A673 (cell line): ENCODE measurements around the gene STIM1. TPM values are rescaled to one million over a fixed set of nuclear protein-coding genes. Genes with fewer than 3 reads are reported as not detected.

Experiments
- BruUV-seq: library from RNA; stranded (reverse); fragments of 400-500 nt; replicated peaks from 2 replicates; lab custom pipeline; 2021; lab: Mats Ljungman, UMichigan
- CTCF ChIA-PET: fragments of 300-600 bp; sonication (Branson Sonifier 250); formaldehyde crosslinking; loops from one replicate; lab custom pipeline; 2022; ENCODE audit warnings: antibody characterized with exemption; lab: Charles Lee
- POLR2A ChIA-PET: fragments of 300-600 bp; sonication (Branson Sonifier 250); formaldehyde crosslinking; loops from one replicate; lab custom pipeline; 2022; ENCODE audit warnings: antibody characterized with exemption; ENCODE audit not compliant: low non-redundant PET; lab: Charles Lee
- DNase-seq: peaks from one replicate; pipeline ENCODE4 v3.0.0-alpha.2; 2015; ENCODE audit warnings: low spot score
- H3K27ac ChIP-seq: fragments of 200-600 bp; sonication (generic); 2 replicates; pipeline ENCODE4 v1.5.1; 2016; ENCODE audit warnings: mixed run types, low read depth, mild to moderate bottlenecking, mixed read lengths, antibody characterized with exemption, low read length; ENCODE audit not compliant: poor library complexity, severe bottlenecking
- H3K27me3 ChIP-seq: fragments of 200-600 bp; sonication (generic); replicated peaks from 2 replicates; pipeline ENCODE4 v1.6.1; 2017; ENCODE audit warnings: mixed run types, low read depth, mild to moderate bottlenecking, mixed read lengths, antibody characterized with exemption, low read length; ENCODE audit not compliant: insufficient read depth, poor library complexity
- H3K36me3 ChIP-seq: fragments of 200-600 bp; sonication (generic); 2 replicates; pipeline ENCODE4 v1.6.1; 2016; ENCODE audit warnings: mixed run types, mild to moderate bottlenecking, mixed read lengths, antibody characterized with exemption, low read length; ENCODE audit not compliant: insufficient read depth, poor library complexity, severe bottlenecking
- H3K4me1 ChIP-seq: fragments of 200-600 bp; sonication (generic); 2 replicates; pipeline ENCODE4 v1.6.1; 2017; ENCODE audit warnings: mixed run types, mild to moderate bottlenecking, mixed read lengths, antibody characterized with exemption, low read length; ENCODE audit not compliant: insufficient read depth, poor library complexity, severe bottlenecking
- H3K4me3 ChIP-seq: fragments of 200-600 bp; sonication (generic); 2 replicates; pipeline ENCODE4 v1.5.1; 2016; ENCODE audit warnings: low read depth, mixed run types, mild to moderate bottlenecking, mixed read lengths, low read length; ENCODE audit not compliant: poor library complexity, severe bottlenecking
- H3K9me3 ChIP-seq: fragments of 200-600 bp; sonication (generic); 2 replicates; pipeline ENCODE4 v1.6.1; 2016; ENCODE audit warnings: mixed run types, low read depth, mild to moderate bottlenecking, mixed read lengths, antibody characterized with exemption, low read length; ENCODE audit not compliant: poor library complexity, severe bottlenecking
- CTCF ChIP-seq: fragments of 300-800, 200-600 bp; sonication (generic); conservative IDR thresholded peaks from 2 replicates; pipeline ENCODE4 v1.5.1; 2017; ENCODE audit warnings: low read depth, mild to moderate bottlenecking, antibody characterized with exemption, low read length, moderate library complexity, mixed read lengths
- EZH2 ChIP-seq: fragments of 200-600 bp; sonication (generic); IDR thresholded peaks from 2 replicates; pipeline ENCODE4 v1.6.1; 2017; ENCODE audit warnings: borderline replicate concordance, low read depth, mild to moderate bottlenecking, mixed read lengths, antibody characterized with exemption, low read length; ENCODE audit not compliant: poor library complexity, severe bottlenecking
- intact Hi-C: fragments of 100-400 bp; cut with micrococcal nuclease; formaldehyde crosslinking; loops from one replicate; pipeline ENCODE4 v1.10.0; 2022; ENCODE audit not compliant: unreplicated experiment
- total RNA-seq: library from RNA; stranded (reverse); gene quantifications from 2 replicates; pipeline ENCODE4 v1.2.3, GENCODE V29; 2021

STIM1 gene
- total RNA-seq, 1 experiment from 2014 or later, result 14.2 TPM

GRCh38 chr11:3885855-3886254 is 30.4 kb downstream of the STIM1 start:
- Histone ChIP-seq H3K27ac (no peak overlapping the region), H3K36me3 (no peaks in the 10 kb centered on the region), H3K4me1 (no peaks in the 10 kb centered on the region), H3K27me3 (no peaks in the 10 kb centered on the region), H3K4me3 (no peak overlapping the region), H3K9me3 (no peaks in the 10 kb centered on the region)
- ChIA-PET CTCF (no interaction called here), POLR2A (no interaction called here)
- intact Hi-C loops, result no loop called here
- TF ChIP-seq CTCF, result no peak
- no peak for TF ChIP-seq EZH2
- no peak for DNase-seq
- no TSS peak for BruUV-seq

- intact Hi-C loops, result no loop called here
- H3K9me3 ChIP-seq, result no peaks in the 10 kb centered on the region
- H3K4me1 ChIP-seq, result no peaks in the 10 kb centered on the region
- ChIA-PET POLR2A (no interaction called here), CTCF (no interaction called here)
- no peaks in the 10 kb centered on the region for H3K27me3 ChIP-seq
- TF ChIP-seq EZH2 (no peak), CTCF (no peak)
- H3K36me3 ChIP-seq, result no peaks in the 10 kb centered on the region
- no TSS peak for BruUV-seq
- H3K27ac ChIP-seq, result no peak overlapping the region
- no peak for DNase-seq
- H3K4me3 ChIP-seq, result no peak overlapping the region
These were observed 31.5 kb downstream of the STIM1 start for GRCh38 chr11:3886985-3887384.

- ChIA-PET CTCF (no interaction called here), POLR2A (no interaction called here)
- H3K27me3 ChIP-seq, result no peaks in the 10 kb centered on the region
- H3K4me3 ChIP-seq, result no peak overlapping the region
- no peak for DNase-seq
- no peak overlapping the region for H3K27ac ChIP-seq
- BruUV-seq, result no TSS peak
- intact Hi-C loops, result no loop called here
- H3K36me3 ChIP-seq, result no peaks in the 10 kb centered on the region
- H3K9me3 ChIP-seq, result no peaks in the 10 kb centered on the region
- no peak for TF ChIP-seq CTCF
- TF ChIP-seq EZH2, result no peak
- H3K4me1 ChIP-seq, result no peaks in the 10 kb centered on the region
These were observed 33.4 kb downstream of the STIM1 start for GRCh38 chr11:3888876-3889275.
